WTC11 (cell line): ENCODE data around the gene CAMTA1.

ENCODE experiments used
- FOXP1 ChIP-seq: sonication (generic); formaldehyde crosslinking; IDR thresholded peaks from 2 replicates; pipeline ENCODE4 v1.8.0; 2022; ENCODE audit warnings: missing genetic modification reagents, mild to moderate bottlenecking, moderate library complexity, borderline replicate concordance
- SP1 ChIP-seq: sonication (generic); formaldehyde crosslinking; conservative IDR thresholded peaks from 2 replicates; pipeline ENCODE4 v1.8.1; 2022; ENCODE audit warnings: missing genetic modification reagents

GRCh38 chr1:7236844-7237515 is 451.7 kb downstream of the CAMTA1 start:
- TF ChIP-seq SP1 (CRISPR knock-in tag): no peak
- TF ChIP-seq FOXP1 (CRISPR knock-in tag): no peak
